GM19455 (cell line): ENCODE data around the gene MPL.
"Not testable (repeated sequence)": the region's sequence is repeated elsewhere in the genome, so short reads cannot be mapped to it uniquely, and the experiment has no call there.

Source experiments
- ATAC-seq: cut with Tn5 transposase; IDR thresholded peaks from one replicate; pipeline ENCODE4 v1.9.1; 2021; ENCODE audit not compliant: unreplicated experiment

The MPL gene

GRCh38 chr1:43351421-43352350 lies 14.1 kb downstream of the MPL start:
- ATAC-seq, result no peak

DNA sequence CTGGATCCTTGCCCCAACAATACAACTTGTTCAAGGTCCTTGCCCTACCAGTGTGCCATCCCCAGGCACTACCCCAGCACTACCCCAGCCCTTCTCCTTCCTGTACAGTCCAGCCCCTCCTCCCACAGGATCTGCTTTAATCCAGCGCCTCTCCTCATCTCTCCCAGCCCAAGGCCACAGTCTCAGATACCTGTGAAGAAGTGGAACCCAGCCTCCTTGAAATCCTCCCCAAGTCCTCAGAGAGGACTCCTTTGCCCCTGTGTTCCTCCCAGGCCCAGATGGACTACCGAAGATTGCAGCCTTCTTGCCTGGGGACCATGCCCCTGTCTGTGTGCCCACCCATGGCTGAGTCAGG lies 14.7 kb downstream of the MPL start:
- no peak for ATAC-seq

DNA sequence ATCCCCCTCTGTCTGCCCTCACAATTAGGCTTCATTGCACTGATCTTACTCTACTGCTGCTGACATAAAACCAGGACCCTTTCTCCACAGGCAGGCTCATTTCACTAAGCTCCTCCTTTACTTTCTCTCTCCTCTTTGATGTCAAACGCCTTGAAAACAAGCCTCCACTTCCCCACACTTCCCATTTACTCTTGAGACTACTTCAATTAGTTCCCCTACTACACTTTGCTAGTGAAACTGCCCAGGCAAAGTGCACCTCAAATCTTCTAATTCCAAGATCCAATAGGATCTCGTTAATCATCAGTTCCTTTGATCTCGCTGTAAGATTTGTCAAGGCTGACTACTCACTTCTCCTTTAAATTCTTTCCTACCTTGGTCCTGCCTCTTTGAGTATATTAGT lies 15.3 kb downstream of the MPL start:
- no peak for ATAC-seq

GRCh38 chr1:43354471-43354870 lies 16.9 kb downstream of the MPL start:
- ATAC-seq, result no peak

GRCh38 chr1:43354936-43355335 lies 17.3 kb downstream of the MPL start:
- no peak for ATAC-seq

DNA sequence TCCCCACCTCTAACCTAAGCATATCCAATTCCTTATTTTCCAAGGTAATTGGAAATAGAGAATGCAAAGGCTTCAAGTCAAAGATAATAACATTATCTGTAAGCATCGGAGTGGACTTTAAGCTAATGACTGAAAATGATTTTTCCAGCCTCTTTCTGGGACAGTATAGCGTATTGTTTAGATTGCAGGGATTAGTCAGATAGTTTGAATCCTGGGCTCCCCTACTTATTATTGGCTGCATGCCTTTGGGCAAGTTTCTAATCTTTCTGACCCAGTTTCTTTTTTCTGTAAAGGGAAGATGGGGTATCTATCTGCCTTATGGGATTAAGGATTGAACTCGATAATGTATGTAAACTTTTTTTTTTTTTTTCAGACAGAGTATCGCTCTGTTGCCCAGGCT lies 19.6 kb downstream of the MPL start:
- no peak for ATAC-seq

DNA sequence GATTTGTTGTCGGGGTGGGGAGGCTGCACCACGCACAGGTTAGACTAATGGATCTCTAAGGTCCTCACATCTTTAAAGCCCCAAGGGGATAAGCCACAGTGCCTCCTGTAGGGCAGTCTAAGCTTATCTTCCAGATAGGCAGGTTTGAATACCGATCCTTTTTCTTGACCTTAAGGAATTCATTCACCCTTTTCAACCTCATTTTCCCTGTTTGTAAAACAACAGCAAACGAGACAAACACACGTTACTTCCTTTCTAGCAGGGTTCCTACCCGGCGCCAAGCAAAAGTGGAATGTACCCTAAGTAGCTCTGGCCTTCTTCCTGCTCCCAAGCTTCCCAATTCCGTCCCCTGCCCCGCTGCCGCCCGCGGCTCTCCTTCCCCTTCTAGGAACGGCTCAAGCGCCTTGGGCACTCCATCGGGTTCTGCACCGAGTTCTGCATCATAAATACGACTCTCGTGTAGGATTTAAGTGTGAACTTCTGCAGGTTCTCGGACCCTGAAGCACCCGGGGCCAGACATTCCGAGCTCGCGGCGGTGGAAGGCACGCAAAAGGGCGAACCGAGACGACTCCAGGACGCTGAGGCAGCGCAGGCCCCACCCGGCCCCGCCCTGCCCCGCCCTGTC lies 20.6 kb downstream of the MPL start:
- ATAC-seq, result peak; percentile 26

- ATAC-seq, result peak; percentile 91
These were observed 21.4 kb downstream of the MPL start, which contains the start of gene CDC20 for GRCh38 chr1:43358746-43359693. CDC20 (plus strand) TSS chr1:43358981; CDS start chr1:43359216, 235 bp downstream.

DNA sequence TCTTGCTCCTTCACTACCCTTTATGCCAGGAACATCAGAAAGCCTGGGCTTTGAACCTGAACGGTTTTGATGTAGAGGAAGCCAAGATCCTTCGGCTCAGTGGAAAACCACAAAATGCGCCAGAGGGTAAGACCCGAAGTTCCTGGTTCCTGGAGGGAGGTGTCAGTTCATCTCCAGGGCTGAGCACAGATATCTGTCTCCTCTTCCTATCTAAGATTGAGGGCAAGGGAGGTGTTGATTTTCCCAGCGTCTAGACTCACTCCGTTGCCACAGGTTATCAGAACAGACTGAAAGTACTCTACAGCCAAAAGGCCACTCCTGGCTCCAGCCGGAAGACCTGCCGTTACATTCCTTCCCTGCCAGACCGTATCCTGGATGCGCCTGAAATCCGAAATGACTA lies 22.1 kb downstream of the MPL start:
- ATAC-seq, result no peak

GRCh38 chr1:43360616-43361015 lies 23.0 kb downstream of the MPL start:
- no peak for ATAC-seq

DNA sequence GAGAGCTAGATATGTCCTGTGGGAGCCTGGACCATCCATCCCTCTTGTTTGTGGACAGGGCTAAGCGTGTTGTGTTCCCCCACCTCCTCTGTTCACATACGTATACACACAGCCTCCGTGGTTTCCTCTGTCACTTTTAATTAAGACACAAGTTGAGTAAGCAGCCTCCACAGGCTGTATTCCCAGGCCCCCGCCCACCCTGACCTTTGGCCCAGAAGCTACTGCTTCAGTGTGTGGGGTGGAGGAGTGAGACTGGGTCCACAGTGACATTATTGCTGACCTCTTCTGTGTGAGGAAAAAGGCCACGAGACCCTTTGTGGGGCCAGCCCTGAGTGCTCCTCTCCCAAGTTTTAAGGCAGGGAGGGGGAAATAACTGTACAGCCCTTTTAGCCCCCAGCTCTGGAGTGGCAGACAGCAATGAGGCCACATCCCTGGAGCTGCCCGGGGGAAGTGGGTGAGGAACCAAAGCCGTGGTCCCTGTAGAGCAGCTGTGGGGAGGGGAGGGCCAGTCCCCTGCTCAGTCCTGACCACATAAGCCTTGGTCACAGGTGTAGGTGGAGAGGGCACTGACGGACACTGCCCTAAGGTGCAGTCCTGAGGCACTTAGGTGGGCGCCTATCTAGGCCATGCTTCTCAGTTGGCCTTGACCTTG lies 25.8 kb downstream of the MPL start:
- ATAC-seq, result no peak

DNA sequence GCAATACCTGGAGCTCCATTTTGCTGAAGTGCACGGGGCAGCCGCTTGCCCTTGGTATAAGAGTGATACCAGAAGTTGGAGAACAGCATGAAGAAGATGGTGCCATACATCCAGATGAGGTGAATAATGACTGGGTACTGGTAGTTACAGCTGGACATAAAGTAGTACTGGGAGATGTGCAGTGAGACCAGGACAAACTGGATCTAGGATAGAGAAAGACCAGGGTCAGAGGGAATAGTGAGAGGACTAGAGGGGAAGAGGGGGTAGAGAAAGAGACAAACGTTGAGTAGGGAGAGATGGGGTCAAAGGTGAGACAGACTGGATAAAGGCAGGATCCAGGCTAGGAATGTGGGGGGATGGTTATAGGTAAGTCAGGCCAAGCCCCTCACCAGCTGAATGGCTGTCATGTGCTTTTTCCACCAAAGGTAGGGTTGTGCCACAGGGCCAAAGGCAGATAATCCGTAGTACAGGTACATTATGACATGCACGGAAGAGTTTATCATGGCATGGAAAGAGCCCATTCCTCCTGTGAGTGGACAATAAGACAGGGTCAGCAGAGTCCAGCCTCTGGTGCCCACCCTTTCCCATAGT lies 26.4 kb downstream of the MPL start:
- no peak for ATAC-seq

- no peak for ATAC-seq
These were observed 28.1 kb downstream of the MPL start for GRCh38 chr1:43365678-43366077.

- no peak for ATAC-seq
These were observed 28.6 kb downstream of the MPL start for GRCh38 chr1:43366179-43366578.

GRCh38 chr1:43366601-43367025 lies 29.0 kb downstream of the MPL start:
- ATAC-seq, result no peak

GRCh38 chr1:43367026-43367903 lies 29.6 kb downstream of the MPL start:
- peak; percentile 37 for ATAC-seq

GRCh38 chr1:43367904-43368645 lies 30.5 kb downstream of the MPL start, which contains the start of gene ELOVL1:
ELOVL1 (minus strand) TSS chr1:43368011; CDS start chr1:43365609, 2,402 bp downstream.
- peak; percentile 77 for ATAC-seq

GRCh38 chr1:43368646-43369020 lies 31.0 kb downstream of the MPL start:
- no peak for ATAC-seq

DNA sequence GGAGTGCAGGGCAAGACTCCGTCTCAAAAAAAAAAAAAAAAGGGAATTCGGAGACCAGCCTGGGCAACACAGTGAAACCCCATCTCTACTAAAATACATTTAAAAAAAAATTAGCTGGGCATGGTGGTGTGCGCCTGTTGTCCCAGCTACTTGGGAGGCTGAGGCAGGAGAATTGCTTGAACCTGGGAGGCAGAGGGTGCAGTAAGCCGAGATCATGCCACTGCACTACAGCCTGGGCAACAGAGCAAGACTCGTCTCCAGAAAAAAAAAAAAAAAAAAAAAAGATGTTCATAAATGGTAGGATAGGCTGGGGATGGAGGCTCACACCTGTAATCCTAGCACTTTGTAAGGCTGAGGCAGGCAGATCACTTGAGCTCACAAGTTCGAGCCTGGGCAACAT lies 32.2 kb downstream of the MPL start:
- ATAC-seq, result not testable (repeated sequence)
